ENCODE measurements around the gene HDDC3. TPM values are rescaled to one million over a fixed set of nuclear protein-coding genes. Genes with fewer than 3 reads are reported as not detected.

HDDC3 gene
- total and polyA plus RNA-seq, 2 donors (not counting 3 experiments of a cell fraction or from before 2014, with no cell fraction given), result 16.0 to 20.2 TPM

DNA sequence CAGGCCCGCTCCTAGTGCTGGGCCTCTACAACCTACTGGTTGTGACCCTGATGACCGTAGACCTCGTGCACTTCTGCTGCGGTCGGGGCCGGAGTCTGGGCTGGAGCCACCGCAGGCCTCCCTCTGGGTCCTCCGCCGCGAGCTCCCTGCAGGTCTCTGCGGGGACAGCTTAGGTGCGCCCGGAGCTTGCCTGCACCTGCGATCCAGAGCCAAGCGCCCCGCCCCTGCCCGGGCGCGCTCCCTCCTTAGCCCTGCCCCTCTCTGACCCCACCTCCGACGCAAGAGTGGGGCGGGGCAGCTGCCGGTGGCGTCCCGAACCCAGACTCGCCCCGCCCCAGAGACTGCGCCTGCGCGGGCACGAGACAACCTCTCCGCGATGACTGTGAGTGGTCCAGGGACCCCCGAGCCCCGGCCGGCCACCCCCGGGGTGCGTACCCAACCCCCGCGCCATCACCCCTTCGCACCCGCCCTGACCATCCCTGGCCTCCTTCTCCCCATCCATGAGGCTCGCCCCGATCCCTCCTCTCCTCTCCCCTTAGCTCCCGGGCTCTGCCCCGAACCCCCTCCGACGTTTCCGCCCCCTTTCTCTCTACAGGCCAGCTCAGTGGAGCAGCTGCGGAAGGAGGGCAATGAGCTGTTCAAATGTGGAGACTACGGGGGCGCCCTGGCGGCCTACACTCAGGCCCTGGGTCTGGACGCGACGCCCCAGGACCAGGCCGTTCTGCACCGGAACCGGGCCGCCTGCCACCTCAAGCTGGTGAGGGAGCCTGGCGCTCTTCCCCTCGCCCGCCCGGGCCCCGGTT, 2.8 kb upstream of the HDDC3 start, which contains the start of gene UNC45A:
Gene UNC45A (plus strand): TSS at position 337 of the 803 bp plus-strand sequence. CDS start 40 bp downstream, at position 377.
- FAIRE-seq, result peak; percentile 94
- DNase-seq (ENCODE audit: low read depth, low spot score), result peak; percentile 87
- Histone ChIP-seq H3K4me2 (ENCODE audit: insufficient read depth, low read length) (peak within 1 kb of the TSS; percentile 69), H3K27ac (ENCODE audit: insufficient read depth, low read depth, low read length) (peak within 1 kb of the TSS; percentile 42), H2AFZ (ENCODE audit: low read depth, low read length) (peak within 1 kb of the TSS; percentile 90), H3K9me3 (replicated peaks; ENCODE audit: control insufficient read depth, insufficient read depth, low read length) (no peaks in the 10 kb centered on the region), H3K4me1 (ENCODE audit: control insufficient read depth, extremely low read depth, insufficient read depth, low read length) (peaks cover 36% of the 10 kb centered on the region), H3K4me3 (replicated peaks in 1 of 3; ENCODE audit: insufficient read depth in 1 of 3, low read depth in 1 of 3, low read length in 3 of 3) (peak within 1 kb of the TSS; percentile 38 to 83 (median 76)), H3K9ac (replicated peaks; ENCODE audit: extremely low read depth, insufficient read depth, low read length) (peak within 1 kb of the TSS; percentile 74), H3K79me2 (ENCODE audit: control insufficient read depth, insufficient read depth, low read length) (peaks cover 17% of the 10 kb centered on the region), H3K27me3 (ENCODE audit: control insufficient read depth in 2 of 2, insufficient read depth in 2 of 2, low read length in 2 of 2) (no peaks in the 10 kb centered on the region), H3K36me3 (ENCODE audit: control insufficient read depth in 2 of 2, extremely low read depth in 1 of 2, insufficient read depth in 2 of 2, low read length in 2 of 2) (peaks cover 7 to 12% of the 10 kb centered on the region in 2 experiments), H4K20me1 (replicated peaks; ENCODE audit: control insufficient read depth, extremely low read depth, insufficient read depth, low read length) (no peaks in the 10 kb centered on the region), H3K9me1 (replicated peaks; ENCODE audit: control insufficient read depth, extremely low read depth, insufficient read depth, low read length) (no peaks in the 10 kb centered on the region)
- ChIA-PET CTCF (interaction anchor here (0.6 to 8.1 kb wide), 12 partner anchors 8 to 337 kb away, joined by 3 to 66 read pairs (median 6); partner anchors contain the start of genes FES, MAN2A2 and RCCD1), POLR2A (no interaction called here)
- dilution Hi-C loops (cut with MboI; ENCODE audit: extremely low pct_ligation_motif_present, low sequenced_read_pairs), result no loop called here
- TF ChIP-seq POLR2AphosphoS5 (IDR thresholded peaks at IDR 0.05; ENCODE audit: insufficient read depth, low read depth, low read length) (peak; percentile 72), POLR2A (IDR thresholded peaks at IDR 0.05; ENCODE audit: low read depth, low read length) (peak; percentile 62), EZH2 (IDR thresholded peaks at IDR 0.05; ENCODE audit: borderline replicate concordance, low read depth, low read length, severe bottlenecking) (no peak)
- TF ChIP-seq, protein P1, sequence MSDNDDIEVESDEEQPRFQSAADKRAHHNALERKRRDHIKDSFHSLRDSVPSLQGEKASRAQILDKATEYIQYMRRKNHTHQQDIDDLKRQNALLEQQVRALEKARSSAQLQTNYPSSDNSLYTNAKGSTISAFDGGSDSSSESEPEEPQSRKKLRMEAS (IDR thresholded peaks at IDR 0.05; ENCODE audit: insufficient read depth, insufficient read length), result no peak
- BruUV-seq (replicated peaks), result no TSS peak
- intact Hi-C loops (cut with micrococcal nuclease), result loop anchor here (1.0 to 5.0 kb wide), 6 partner anchors 19 to 433 kb away; partner anchors contain the start of genes BLM, MAN2A2 and RCCD1
